Glutamatergic neuron (in vitro differentiated cells): ENCODE results near the gene SPEM1. TPM values are rescaled to one million over a fixed set of nuclear protein-coding genes. Genes with fewer than 3 reads are reported as not detected.

ENCODE experiments used
- DNase-seq: peaks from one replicate; pipeline ENCODE4 v3.0.0; 2022
- H3K27ac Mint-ChIP-seq: one replicate; pipeline ENCODE4 v1.8.0; 2020; ENCODE audit warnings: mild to moderate bottlenecking, mixed read lengths, inconsistent platforms; ENCODE audit not compliant: unreplicated experiment
- H3K27me3 Mint-ChIP-seq: one replicate; pipeline ENCODE4 v1.8.0; 2020; ENCODE audit warnings: mild to moderate bottlenecking, moderate library complexity, mixed read lengths, inconsistent platforms; ENCODE audit not compliant: unreplicated experiment
- H3K36me3 Mint-ChIP-seq: one replicate; pipeline ENCODE4 v1.8.0; 2020; ENCODE audit warnings: mild to moderate bottlenecking, mixed read lengths, inconsistent platforms; ENCODE audit not compliant: unreplicated experiment
- H3K4me1 Mint-ChIP-seq: one replicate; pipeline ENCODE4 v1.8.0; 2020; ENCODE audit warnings: mild to moderate bottlenecking, low read depth, mixed read lengths, inconsistent platforms; ENCODE audit not compliant: unreplicated experiment
- H3K4me3 Mint-ChIP-seq: one replicate; pipeline ENCODE4 v1.8.0; 2020; ENCODE audit warnings: mild to moderate bottlenecking, mixed read lengths, inconsistent platforms; ENCODE audit not compliant: unreplicated experiment
- H3K9me3 Mint-ChIP-seq: one replicate; pipeline ENCODE4 v1.8.0; 2020; ENCODE audit warnings: mild to moderate bottlenecking, moderate library complexity, mixed read lengths, inconsistent platforms; ENCODE audit not compliant: unreplicated experiment
- CTCF ChIP-seq: fragments of 200-600 bp; sonication (generic); IDR thresholded peaks from one replicate; pipeline ENCODE4 v1.5.0; 2021; ENCODE audit not compliant: partially characterized antibody, unreplicated experiment
- total RNA-seq: library from RNA; stranded (reverse); fragmentation: NEBNext Ultra II Directional; extraction: Animal tissue kit (Norgen Biotek cat#: 25700); gene quantifications from one replicate; pipeline ENCODE4 v1.2.1, GENCODE V29; 2021; ENCODE audit not compliant: unreplicated experiment

SPEM1 gene
- total RNA-seq, 1 donor from 2014 or later: not detected

GRCh38 chr17:7436556-7437368, 16.6 kb downstream of the SPEM1 start:
- peak; percentile 54 for TF ChIP-seq CTCF
- Mint-ChIP-seq H3K36me3 (no peaks in the 10 kb centered on the region), H3K4me1 (peaks cover 17% of the 10 kb centered on the region), H3K27me3 (peaks cover 19% of the 10 kb centered on the region), H3K27ac (no peak overlapping the region), H3K4me3 (peak overlapping the region; percentile 87), H3K9me3 (peaks cover 18% of the 10 kb centered on the region)
- peak; percentile 88 for DNase-seq

- no peak for TF ChIP-seq CTCF
- peak overlapping the region; percentile 38 for H3K27ac Mint-ChIP-seq
- DNase-seq: no peak
- peaks cover 21% of the 10 kb centered on the region for H3K27me3 Mint-ChIP-seq
- H3K36me3 Mint-ChIP-seq: no peaks in the 10 kb centered on the region
- peak overlapping the region; percentile 86 for H3K4me3 Mint-ChIP-seq
- peaks cover 18% of the 10 kb centered on the region for H3K9me3 Mint-ChIP-seq
- H3K4me1 Mint-ChIP-seq: peaks cover 17% of the 10 kb centered on the region
These were observed 17.3 kb downstream of the SPEM1 start for GRCh38 chr17:7437369-7437863.

- peaks cover 17% of the 10 kb centered on the region for H3K4me1 Mint-ChIP-seq
- no peaks in the 10 kb centered on the region for H3K36me3 Mint-ChIP-seq
- TF ChIP-seq CTCF: no peak
- DNase-seq: peak; percentile 57
- H3K4me3 Mint-ChIP-seq: peak overlapping the region; percentile 86
- H3K27me3 Mint-ChIP-seq: peaks cover 22% of the 10 kb centered on the region
- H3K9me3 Mint-ChIP-seq: peaks cover 18% of the 10 kb centered on the region
- peak overlapping the region; percentile 38 for H3K27ac Mint-ChIP-seq
These were observed 18.0 kb downstream of the SPEM1 start for GRCh38 chr17:7437950-7438614.

- Mint-ChIP-seq H3K4me1 (peaks cover 17% of the 10 kb centered on the region), H3K4me3 (peak overlapping the region; percentile 74), H3K27ac (no peak overlapping the region), H3K36me3 (no peaks in the 10 kb centered on the region), H3K9me3 (peaks cover 18% of the 10 kb centered on the region), H3K27me3 (peaks cover 22% of the 10 kb centered on the region)
- no peak for DNase-seq
- TF ChIP-seq CTCF: no peak
These were observed 18.7 kb downstream of the SPEM1 start for GRCh38 chr17:7438656-7439460.
